ENCODE measurements around the gene LMX1B.

LMX1B gene

DNA sequence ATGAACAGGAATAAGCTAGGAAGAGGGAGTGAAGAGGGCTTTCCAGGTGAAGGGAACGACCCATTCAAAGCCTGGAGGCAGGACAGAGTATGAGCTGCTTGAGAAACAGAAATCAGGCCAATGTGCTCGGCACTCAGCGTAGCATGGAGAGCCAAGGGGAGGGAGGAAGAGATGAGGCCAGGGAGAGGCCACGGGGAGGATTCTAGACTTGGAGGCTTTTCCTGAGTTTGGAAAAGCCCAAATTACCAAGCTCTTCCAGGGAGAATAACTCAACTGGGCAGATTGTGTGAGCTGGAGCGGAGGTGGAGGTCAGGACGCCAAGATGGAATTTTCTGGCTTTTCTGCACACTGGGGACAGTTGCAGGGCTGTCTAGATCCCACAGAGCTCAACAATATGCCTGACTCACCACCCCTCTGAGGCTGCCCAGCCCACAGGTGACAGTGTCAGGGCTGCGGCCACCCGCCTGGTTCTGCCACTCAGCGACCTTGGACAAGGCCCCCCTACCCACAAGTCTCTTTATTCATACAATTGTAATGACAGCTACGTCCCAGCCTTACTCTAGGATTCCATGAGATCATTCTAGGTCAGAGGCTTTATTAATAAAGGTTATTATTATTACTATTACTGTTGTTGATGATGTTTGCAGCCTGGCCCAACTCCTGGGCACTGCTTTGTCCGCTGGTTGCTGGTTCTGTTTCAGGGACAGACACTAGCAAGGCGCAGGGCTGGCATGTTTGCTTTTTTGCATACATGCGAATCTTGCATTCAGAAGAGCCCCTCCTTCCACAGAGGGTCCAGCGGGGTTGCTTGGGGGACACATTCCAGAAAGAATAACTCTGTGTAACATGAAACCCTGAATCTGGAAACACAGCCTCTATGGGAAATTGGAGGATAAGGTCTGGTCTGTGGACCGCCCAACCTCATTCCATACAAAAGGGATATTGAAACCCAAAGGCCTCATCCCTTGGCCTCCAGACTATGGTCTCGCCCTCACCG is 9.4 kb upstream of the LMX1B start:
- Histone ChIP-seq H3K9ac (ENCODE audit: low read length) (no peak overlapping the region), H3K18ac (ENCODE audit: low read length) (no peak overlapping the region), H3K4me3 (ENCODE audit: low read depth, low read length) (no peak overlapping the region), H3K23ac (ENCODE audit: low read length) (no peak overlapping the region), H3K4me1 (ENCODE audit: control insufficient read depth in 1 of 2, insufficient read depth in 2 of 2, low read length in 2 of 2) (no peaks in the 10 kb centered on the region), H3K14ac (ENCODE audit: low read length) (no peak overlapping the region), H3K27me3 (ENCODE audit: insufficient read depth, low read length) (peaks cover 4% of the 10 kb centered on the region), H3K27ac (ENCODE audit: low read depth, low read length) (no peak overlapping the region), H2BK12ac (ENCODE audit: low read length) (no peak overlapping the region), H3K9me3 (ENCODE audit: insufficient read depth, low read depth, low read length) (no peaks in the 10 kb centered on the region), H4K12ac (ENCODE audit: low read depth, low read length) (no peak overlapping the region), H2BK5ac (ENCODE audit: low read depth, low read length, poor library complexity) (no peak overlapping the region), H3K4ac (ENCODE audit: low read depth, low read length) (no peak overlapping the region), H3K79me1 (ENCODE audit: low read length) (no peaks in the 10 kb centered on the region), H3K4me2 (ENCODE audit: low read length) (no peak overlapping the region), H3K36me3 (ENCODE audit: control insufficient read depth in 1 of 2, insufficient read depth in 2 of 2, low read length in 2 of 2) (no peaks in the 10 kb centered on the region), H2AFZ (ENCODE audit: insufficient read depth, low read length, poor library complexity) (no peak overlapping the region), H2AK5ac (ENCODE audit: low read length) (no peak overlapping the region), H3K79me2 (ENCODE audit: control insufficient read depth, insufficient read depth, low read length, poor library complexity) (no peaks in the 10 kb centered on the region), H4K91ac (ENCODE audit: low read depth, low read length) (no peak overlapping the region), H4K8ac (ENCODE audit: low read depth, low read length) (no peak overlapping the region), H2BK120ac (ENCODE audit: insufficient read depth, low read length, poor library complexity) (no peak overlapping the region)
- no peak for DNase-seq
- WGBS (ENCODE audit: extremely low coverage, insufficient coverage, insufficient read length), result no CpG with 5 or more reads among the region's 17 CpGs

- Histone ChIP-seq H3K9me3 (ENCODE audit: insufficient read depth, low read depth, low read length) (peaks cover 1% of the 10 kb centered on the region), H3K18ac (ENCODE audit: low read length) (no peak overlapping the region), H2AK5ac (ENCODE audit: low read length) (no peak overlapping the region), H3K36me3 (ENCODE audit: control insufficient read depth in 1 of 2, insufficient read depth in 2 of 2, low read length in 2 of 2) (no peaks in the 10 kb centered on the region), H3K79me2 (ENCODE audit: control insufficient read depth, insufficient read depth, low read length, poor library complexity) (no peaks in the 10 kb centered on the region), H3K14ac (ENCODE audit: low read length) (no peak overlapping the region), H3K9ac (ENCODE audit: low read length) (no peak overlapping the region), H3K4me2 (ENCODE audit: low read length) (no peak overlapping the region), H3K4ac (ENCODE audit: low read depth, low read length) (no peak overlapping the region), H2AFZ (ENCODE audit: insufficient read depth, low read length, poor library complexity) (no peak overlapping the region), H3K4me3 (ENCODE audit: low read depth, low read length) (no peak overlapping the region), H3K4me1 (ENCODE audit: control insufficient read depth in 1 of 2, insufficient read depth in 2 of 2, low read length in 2 of 2) (peaks cover 0 to 5% of the 10 kb centered on the region in 2 experiments), H3K27ac (ENCODE audit: low read depth, low read length) (no peak overlapping the region), H4K12ac (ENCODE audit: low read depth, low read length) (no peak overlapping the region), H3K27me3 (ENCODE audit: insufficient read depth, low read length) (peaks cover 20% of the 10 kb centered on the region), H4K8ac (ENCODE audit: low read depth, low read length) (no peak overlapping the region), H2BK120ac (ENCODE audit: insufficient read depth, low read length, poor library complexity) (no peak overlapping the region), H3K23ac (ENCODE audit: low read length) (no peak overlapping the region), H4K91ac (ENCODE audit: low read depth, low read length) (no peak overlapping the region), H2BK5ac (ENCODE audit: low read depth, low read length, poor library complexity) (no peak overlapping the region), H3K79me1 (ENCODE audit: low read length) (no peaks in the 10 kb centered on the region), H2BK12ac (ENCODE audit: low read length) (no peak overlapping the region)
- WGBS (ENCODE audit: extremely low coverage, insufficient coverage, insufficient read length), result no CpG with 5 or more reads among the region's 12 CpGs
- DNase-seq, result no peak
Measured at GRCh38 chr9:126605792-126606482, 7.8 kb upstream of the LMX1B start.

GRCh38 chr9:126606483-126606870 is 7.3 kb upstream of the LMX1B start:
- H3K4me2 ChIP-seq (ENCODE audit: low read length), result no peak overlapping the region
- H2BK12ac ChIP-seq (ENCODE audit: low read length), result no peak overlapping the region
- no peak overlapping the region for H3K14ac ChIP-seq (ENCODE audit: low read length)
- H2AK5ac ChIP-seq (ENCODE audit: low read length), result no peak overlapping the region
- H3K79me2 ChIP-seq (ENCODE audit: control insufficient read depth, insufficient read depth, low read length, poor library complexity), result no peaks in the 10 kb centered on the region
- no peak overlapping the region for H3K4me3 ChIP-seq (ENCODE audit: low read depth, low read length)
- H3K9me3 ChIP-seq (ENCODE audit: insufficient read depth, low read depth, low read length), result peaks cover 4% of the 10 kb centered on the region
- no peak overlapping the region for H2BK120ac ChIP-seq (ENCODE audit: insufficient read depth, low read length, poor library complexity)
- no peak overlapping the region for H3K23ac ChIP-seq (ENCODE audit: low read length)
- H4K91ac ChIP-seq (ENCODE audit: low read depth, low read length), result no peak overlapping the region
- no peak for DNase-seq
- H3K36me3 ChIP-seq (ENCODE audit: control insufficient read depth in 1 of 2, insufficient read depth in 2 of 2, low read length in 2 of 2), result no peaks in the 10 kb centered on the region
- H2BK5ac ChIP-seq (ENCODE audit: low read depth, low read length, poor library complexity), result no peak overlapping the region
- no peak overlapping the region for H2AFZ ChIP-seq (ENCODE audit: insufficient read depth, low read length, poor library complexity)
- no peak overlapping the region for H4K12ac ChIP-seq (ENCODE audit: low read depth, low read length)
- H3K9ac ChIP-seq (ENCODE audit: low read length), result no peak overlapping the region
- no peaks in the 10 kb centered on the region for H3K79me1 ChIP-seq (ENCODE audit: low read length)
- WGBS (ENCODE audit: extremely low coverage, insufficient coverage, insufficient read length), result no CpG with 5 or more reads among the region's 3 CpGs
- H3K27me3 ChIP-seq (ENCODE audit: insufficient read depth, low read length), result peaks cover 25% of the 10 kb centered on the region
- H3K18ac ChIP-seq (ENCODE audit: low read length), result no peak overlapping the region
- peaks cover 2 to 9% of the 10 kb centered on the region in 2 experiments for H3K4me1 ChIP-seq (ENCODE audit: control insufficient read depth in 1 of 2, insufficient read depth in 2 of 2, low read length in 2 of 2)
- no peak overlapping the region for H3K4ac ChIP-seq (ENCODE audit: low read depth, low read length)
- no peak overlapping the region for H3K27ac ChIP-seq (ENCODE audit: low read depth, low read length)
- no peak overlapping the region for H4K8ac ChIP-seq (ENCODE audit: low read depth, low read length)

DNA sequence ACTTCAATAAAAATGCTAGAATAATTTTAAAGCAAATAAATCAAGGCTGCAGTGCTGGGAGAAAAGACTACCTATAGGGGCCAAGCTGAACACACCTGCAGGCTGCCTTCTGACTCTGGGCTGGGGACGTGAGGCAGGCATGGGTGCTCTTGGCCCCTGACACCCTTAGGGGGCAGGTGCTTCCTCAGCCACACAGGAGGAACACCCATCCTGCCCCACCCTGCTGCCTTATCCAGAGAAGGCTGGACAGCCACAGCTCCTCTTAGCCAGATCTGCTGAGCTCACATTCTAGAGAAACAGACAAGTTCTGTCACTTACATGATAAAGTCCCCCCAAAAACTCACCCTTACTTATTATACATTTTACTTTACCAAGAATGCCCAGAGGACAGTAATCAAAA is 6.6 kb upstream of the LMX1B start:
- DNase-seq, result no peak
- peaks cover 2 to 9% of the 10 kb centered on the region in 2 experiments for H3K4me1 ChIP-seq (ENCODE audit: control insufficient read depth in 1 of 2, insufficient read depth in 2 of 2, low read length in 2 of 2)
- H4K91ac ChIP-seq (ENCODE audit: low read depth, low read length), result no peak overlapping the region
- WGBS (ENCODE audit: extremely low coverage, insufficient coverage, insufficient read length), result no CpG with 5 or more reads among the region's 1 CpG
- H4K8ac ChIP-seq (ENCODE audit: low read depth, low read length), result no peak overlapping the region
- peaks cover 5% of the 10 kb centered on the region for H3K9me3 ChIP-seq (ENCODE audit: insufficient read depth, low read depth, low read length)
- H3K4ac ChIP-seq (ENCODE audit: low read depth, low read length), result no peak overlapping the region
- peaks cover 30% of the 10 kb centered on the region for H3K27me3 ChIP-seq (ENCODE audit: insufficient read depth, low read length)
- no peak overlapping the region for H3K4me2 ChIP-seq (ENCODE audit: low read length)
- no peaks in the 10 kb centered on the region for H3K79me2 ChIP-seq (ENCODE audit: control insufficient read depth, insufficient read depth, low read length, poor library complexity)
- no peak overlapping the region for H2BK5ac ChIP-seq (ENCODE audit: low read depth, low read length, poor library complexity)
- H3K9ac ChIP-seq (ENCODE audit: low read length), result no peak overlapping the region
- no peak overlapping the region for H2BK12ac ChIP-seq (ENCODE audit: low read length)
- no peak overlapping the region for H3K14ac ChIP-seq (ENCODE audit: low read length)
- no peaks in the 10 kb centered on the region for H3K79me1 ChIP-seq (ENCODE audit: low read length)
- no peak overlapping the region for H3K18ac ChIP-seq (ENCODE audit: low read length)
- H2AK5ac ChIP-seq (ENCODE audit: low read length), result no peak overlapping the region
- H3K23ac ChIP-seq (ENCODE audit: low read length), result no peak overlapping the region
- no peak overlapping the region for H2AFZ ChIP-seq (ENCODE audit: insufficient read depth, low read length, poor library complexity)
- no peak overlapping the region for H3K27ac ChIP-seq (ENCODE audit: low read depth, low read length)
- no peaks in the 10 kb centered on the region for H3K36me3 ChIP-seq (ENCODE audit: control insufficient read depth in 1 of 2, insufficient read depth in 2 of 2, low read length in 2 of 2)
- H2BK120ac ChIP-seq (ENCODE audit: insufficient read depth, low read length, poor library complexity), result no peak overlapping the region
- no peak overlapping the region for H4K12ac ChIP-seq (ENCODE audit: low read depth, low read length)
- H3K4me3 ChIP-seq (ENCODE audit: low read depth, low read length), result no peak overlapping the region

Measured in trophoblast cell (in vitro differentiated cells and primary cell).